ENCODE data around the gene TSPYL6.

The TSPYL6 gene

DNA sequence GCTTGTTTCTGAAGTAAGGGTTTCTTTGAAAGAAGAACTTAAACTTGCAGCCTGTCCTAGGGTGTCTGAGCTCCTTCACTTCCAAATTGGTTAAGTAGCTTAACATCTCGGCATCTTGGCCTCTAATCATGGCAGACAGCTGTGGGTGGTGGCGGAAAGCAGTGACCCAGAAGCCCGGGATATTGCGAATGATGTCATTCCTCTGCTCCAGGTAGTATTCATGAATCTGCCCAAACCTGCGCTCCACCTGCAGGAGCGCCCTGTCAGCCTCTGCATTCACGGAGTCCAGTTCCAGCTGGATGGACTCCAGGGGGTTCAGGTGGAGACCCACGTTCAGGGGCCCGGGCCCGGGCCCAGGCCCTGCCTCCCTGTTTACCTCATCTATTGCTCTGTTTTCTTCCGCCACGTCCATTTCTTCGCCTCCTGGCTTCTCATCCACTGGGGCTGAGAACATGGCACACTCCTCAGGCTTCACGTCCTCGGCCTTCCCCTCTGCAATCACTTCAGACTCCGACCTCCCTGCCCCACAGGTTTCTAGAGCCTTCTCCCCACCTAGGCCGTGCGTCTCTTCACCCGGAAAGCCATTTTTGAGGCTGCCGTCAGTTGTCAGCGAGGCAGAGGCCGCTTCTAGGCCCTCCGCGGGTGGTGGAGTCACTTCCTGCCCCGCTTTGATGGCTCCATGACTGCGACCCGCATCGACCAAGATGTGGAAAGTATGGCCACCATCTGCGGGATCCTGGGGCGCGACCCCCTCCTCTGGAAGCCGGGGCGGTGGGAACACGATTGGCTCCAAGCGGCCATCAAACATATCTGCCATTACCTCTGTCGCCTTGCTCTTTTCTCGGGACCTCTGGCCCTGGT is 569 bp downstream of the TSPYL6 start:
- no peak for DNase-seq

DNA sequence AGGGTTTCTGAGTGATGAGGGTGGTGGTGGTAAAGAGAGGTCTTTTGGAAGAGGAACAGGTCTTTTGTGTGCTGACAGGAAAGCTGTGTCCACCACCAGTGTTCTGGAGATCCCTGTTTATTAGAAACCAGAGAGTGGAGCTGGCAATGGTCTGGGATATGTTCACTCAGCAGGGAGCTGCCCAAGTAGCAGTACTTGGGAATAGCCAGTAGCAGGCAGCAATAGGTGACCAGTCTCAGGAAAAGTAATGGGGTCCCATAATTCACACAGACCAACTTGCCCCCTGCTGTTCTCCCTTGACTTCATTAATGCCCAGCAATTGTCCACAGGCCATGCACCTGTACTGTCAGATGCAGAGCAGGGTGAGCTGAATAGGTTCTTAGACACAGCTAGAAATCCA is 1.8 kb downstream of the TSPYL6 start:
- no peak for DNase-seq

GRCh38 chr2:54249629-54250028 is 6.4 kb downstream of the TSPYL6 start:
- DNase-seq: no peak

- DNase-seq: no peak
These were observed 8.9 kb downstream of the TSPYL6 start for GRCh38 chr2:54247115-54247514.

DNA sequence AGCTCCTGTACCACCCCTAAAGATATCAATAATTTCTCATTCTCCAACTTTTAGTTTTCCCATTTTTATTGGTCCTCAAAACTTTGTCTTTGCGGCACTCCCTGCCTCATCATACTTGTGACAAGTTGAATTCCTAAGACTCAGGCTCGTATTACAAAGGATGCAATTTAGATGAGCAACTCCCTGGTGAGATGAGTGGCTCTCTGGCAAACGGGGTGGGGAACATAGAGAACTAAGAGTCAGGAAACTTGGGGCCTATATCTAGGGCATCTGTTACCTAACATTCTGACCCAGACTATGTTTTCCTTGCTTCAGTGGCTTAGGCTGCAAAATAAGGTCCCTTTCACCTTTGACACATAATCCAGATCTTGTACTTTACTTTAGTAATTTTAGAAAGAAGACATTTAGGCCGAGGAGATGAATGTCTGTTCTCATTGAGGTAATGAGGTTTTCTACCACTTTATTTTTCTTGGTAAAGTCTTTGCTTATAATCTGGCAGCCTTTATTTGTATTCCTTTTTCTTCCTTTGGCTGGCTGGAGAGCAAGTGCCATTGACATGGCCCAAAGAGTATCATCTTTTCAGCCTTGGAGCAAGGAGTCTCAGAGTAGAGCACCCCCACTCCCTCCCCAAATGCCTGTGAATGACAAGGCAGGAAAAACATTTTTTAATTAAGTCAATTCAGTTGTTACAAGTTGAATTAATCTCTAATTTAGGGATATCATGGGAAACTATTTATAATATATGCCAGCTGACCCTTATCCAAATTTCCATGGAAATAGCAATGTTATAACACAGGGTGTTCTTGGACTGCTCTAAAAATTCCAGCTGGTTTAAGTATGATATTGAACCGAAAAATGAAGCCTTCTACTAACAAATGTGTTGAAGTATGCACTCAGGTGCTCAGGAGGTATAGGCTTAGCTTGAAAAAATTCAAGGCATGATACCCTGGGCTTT is 15.2 kb downstream of the TSPYL6 start:
- DNase-seq: no peak

DNA sequence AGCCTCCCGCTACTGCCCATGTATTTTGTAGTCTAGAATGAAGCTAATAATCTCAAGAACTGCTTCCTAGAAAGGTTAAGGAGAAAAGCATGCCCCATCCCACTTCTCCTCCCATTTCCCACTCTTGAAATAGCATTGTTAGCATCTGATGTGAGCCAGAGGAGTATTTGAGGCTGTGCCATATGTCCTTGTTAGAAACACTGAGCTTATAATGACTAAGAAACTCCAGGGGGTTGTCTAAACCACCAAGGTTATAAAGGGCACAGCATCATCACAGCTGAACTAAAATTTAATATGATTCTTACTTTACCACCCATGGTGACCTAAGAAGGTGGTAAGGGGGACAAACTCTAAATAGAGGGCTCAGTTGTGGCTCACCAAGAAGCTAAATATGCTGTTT is 16.6 kb downstream of the TSPYL6 start:
- no peak for DNase-seq

- DNase-seq: no peak
These were observed 18.6 kb downstream of the TSPYL6 start for GRCh38 chr2:54237428-54237827.

DNA sequence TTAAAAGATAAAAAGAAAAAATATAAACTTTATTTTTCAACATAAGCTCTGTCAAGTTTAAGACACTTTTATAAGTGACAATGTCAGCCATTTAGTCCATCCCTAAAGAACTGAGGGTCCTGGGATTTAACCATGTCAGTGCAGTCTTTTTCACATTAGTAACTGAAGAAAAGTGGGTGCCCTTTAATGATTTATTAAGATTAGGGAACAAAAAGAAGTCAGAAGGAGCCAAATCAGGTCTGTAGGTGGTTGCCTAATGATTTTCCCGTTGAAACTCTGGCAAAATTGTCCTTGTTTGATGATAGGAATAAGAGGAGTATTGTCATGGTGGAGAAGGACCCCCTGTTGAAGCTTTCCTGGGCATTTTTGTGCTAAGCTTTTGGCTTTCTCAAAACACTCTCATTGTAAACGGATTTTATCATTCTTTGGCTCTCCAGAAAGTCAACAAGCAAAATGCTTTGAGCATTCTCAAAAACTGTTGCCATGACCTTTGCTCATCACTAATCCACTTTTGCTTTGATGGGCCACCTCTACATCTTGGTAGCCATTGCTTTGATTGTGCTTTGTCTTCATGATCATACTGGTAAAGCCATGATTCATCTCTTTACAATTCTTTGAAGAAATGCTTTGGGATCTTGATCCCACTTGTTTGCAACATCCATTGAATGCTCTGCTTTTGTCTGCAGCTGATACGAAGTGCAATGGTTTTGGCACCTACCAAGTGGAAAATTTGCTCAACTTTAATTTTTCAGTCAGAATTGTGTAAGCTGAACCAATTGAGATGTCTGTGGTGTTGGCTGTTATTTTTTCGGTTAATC is 22.0 kb downstream of the TSPYL6 start:
- DNase-seq: no peak

GRCh38 chr2:54228945-54229344 is 27.1 kb downstream of the TSPYL6 start:
- DNase-seq: no peak

DNA sequence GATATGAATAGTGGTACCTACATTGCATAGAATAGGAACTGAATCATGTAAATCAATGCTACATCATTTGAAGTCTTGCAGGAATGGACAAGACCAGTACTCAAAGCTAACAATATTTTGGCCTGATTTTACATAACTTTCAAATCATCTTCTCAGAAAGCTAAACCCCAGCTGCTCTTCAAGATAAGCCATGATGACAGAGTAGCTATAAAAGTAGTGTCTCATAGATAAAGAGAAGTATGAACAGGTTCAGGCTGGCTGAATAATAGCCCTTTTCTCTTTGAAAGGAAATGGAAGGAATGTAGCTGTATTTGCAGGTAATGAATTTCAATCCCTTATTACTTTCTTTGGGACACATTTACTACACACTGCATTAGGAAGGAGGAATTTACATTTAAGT is 28.2 kb downstream of the TSPYL6 start:
- DNase-seq: no peak

- DNase-seq: no peak
These were observed 29.8 kb downstream of the TSPYL6 start for GRCh38 chr2:54226260-54226659.

DNA sequence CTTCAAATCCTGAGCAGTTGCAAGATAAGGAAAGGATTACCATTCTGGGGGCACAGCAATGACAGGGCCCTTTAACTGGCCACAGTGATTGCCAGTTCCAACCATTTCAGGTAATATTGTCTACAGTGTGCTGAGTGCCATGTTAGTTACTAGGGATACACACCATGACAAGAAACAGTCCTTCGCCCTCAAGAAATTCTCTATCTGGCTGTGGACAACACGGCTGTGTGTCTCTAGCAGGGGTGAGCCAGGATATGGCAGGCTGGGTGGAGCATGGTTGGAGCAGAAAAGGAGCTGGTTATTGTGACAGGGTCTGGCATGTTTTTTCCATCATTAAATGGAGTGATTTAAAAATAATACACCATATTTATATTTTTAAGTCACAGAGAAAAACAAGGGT is 31.0 kb downstream of the TSPYL6 start:
- no peak for DNase-seq

DNA sequence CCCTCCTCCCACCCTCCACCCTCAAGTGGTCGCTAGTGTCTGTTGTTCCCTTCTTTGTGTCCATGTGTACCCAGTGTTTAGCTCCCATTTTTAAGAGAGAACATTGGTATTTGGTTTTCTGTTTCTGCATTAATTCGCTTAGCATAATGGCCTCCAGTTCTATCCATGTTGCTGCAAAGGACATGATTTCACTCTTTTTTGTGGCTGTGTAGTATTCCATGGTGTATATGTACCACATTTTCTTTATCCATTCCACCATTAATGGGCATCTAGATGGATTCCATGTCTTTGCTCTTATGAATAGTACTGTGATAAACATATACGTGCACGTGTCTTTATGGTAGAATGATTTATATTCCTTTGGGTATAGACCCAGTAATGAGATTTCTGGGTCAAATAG is 42.9 kb downstream of the TSPYL6 start:
- no peak for DNase-seq

DNA sequence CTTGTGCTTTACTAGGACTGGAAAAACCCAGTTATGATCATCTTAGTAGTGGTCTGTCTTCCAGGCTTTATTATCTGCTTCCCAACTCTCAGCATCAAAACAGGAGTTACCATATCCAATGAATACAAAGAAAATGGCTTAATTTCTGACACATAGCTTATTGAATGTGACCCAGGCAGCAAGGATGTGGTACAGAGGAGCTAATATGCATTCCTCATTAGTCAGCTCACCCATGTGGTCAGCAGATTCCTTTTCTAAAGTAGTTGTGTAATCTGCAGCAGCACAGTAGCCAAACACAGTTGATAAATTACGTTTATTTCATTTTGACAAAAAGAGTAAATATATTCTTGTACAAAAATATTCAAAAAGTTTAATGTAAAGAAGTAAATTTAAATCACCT is 43.6 kb downstream of the TSPYL6 start:
- DNase-seq: no peak

DNA sequence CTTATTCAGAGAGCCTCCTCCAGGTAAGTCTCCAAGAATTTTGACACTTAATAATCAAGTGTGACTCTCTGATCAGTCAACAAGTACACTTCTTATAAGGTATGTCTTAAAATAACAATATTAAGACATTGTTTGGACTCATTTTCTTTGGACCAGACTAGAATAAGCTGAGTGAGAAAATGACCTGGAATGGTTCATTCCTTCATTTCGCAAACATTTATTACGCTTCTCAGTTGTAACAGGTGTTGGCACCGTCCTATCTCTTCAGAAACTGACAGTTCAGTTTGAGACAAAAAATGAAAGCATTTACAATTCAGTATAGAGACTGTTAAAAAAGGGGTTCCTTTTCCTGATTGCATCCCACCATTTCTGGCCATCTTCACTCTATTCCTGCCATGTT is 46.6 kb downstream of the TSPYL6 start:
- no peak for DNase-seq

DNA sequence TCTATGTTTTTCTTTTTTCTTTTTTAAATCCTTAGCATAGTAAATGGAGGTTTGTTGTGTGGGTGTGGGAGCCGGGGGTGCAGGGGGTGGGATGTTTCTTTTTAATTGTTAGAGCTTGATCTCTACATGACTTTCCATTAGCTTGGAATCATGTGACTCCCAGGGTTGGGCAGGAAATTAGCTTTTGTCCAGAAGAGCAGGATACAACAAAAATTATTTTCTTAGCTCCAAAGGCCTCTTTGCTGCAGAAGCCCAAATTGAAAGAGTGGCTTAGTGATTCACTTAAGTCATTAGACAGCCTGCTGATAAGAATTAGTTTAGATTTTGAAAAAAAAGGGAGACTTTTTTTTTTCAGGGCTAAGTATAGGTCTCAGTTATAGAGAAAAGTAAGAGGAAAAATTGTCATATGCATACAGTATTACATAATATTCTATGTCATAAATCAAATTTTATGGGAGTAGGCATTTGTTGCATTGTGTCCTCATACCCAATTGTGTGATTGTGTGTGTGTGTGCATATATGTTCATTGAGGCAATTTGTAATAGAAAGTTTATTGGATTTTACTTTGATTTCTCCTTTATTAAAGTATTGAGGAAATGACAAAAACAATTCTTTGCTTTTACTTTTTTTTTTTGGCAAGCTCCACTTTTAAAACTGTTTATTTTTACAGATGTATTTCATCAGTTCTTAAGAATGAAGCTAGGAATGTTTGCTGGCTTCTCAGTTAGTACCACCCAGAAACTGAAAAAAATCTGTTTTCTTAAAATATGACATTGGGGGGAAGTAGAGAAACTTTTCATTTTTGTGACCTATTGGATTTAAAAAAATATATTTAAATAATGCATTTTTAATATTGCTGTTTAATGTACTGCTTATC is 47.4 kb downstream of the TSPYL6 start:
- no peak for DNase-seq

- DNase-seq: no peak
These were observed 48.3 kb downstream of the TSPYL6 start for GRCh38 chr2:54207666-54208195.

GRCh38 chr2:54206596-54206995 is 49.4 kb downstream of the TSPYL6 start:
- DNase-seq: peak; percentile 76

- DNase-seq: no peak
These were observed 51.6 kb downstream of the TSPYL6 start for GRCh38 chr2:54204476-54204875.

Measured in COR-L47 (cell line).